Stimulated activated CD8-positive, alpha-beta memory T cell treated with anti-CD3 and anti-CD28 coated beads, Interleukin-4, amount 100 ng/mL, for 48 hours (primary cell): ENCODE results near the gene GNAI2.
"Not testable (repeated sequence)": the region's sequence is repeated elsewhere in the genome, so short reads cannot be mapped to it uniquely, and the experiment has no call there.

Experiments
- DNase-seq: peaks from one replicate; pipeline ENCODE4 v3.0.0-alpha.2; 2020

GNAI2 gene

GRCh38 chr3:50228184-50228763 is 7.7 kb upstream of the GNAI2 start:
- not testable (repeated sequence) for DNase-seq

- no peak for DNase-seq
These were observed 6.5 kb upstream of the GNAI2 start for GRCh38 chr3:50229490-50229889.

- no peak for DNase-seq
These were observed 5.8 kb upstream of the GNAI2 start for GRCh38 chr3:50230104-50230793.

- DNase-seq = no peak
These were observed 5.2 kb upstream of the GNAI2 start for GRCh38 chr3:50230794-50231125.

- DNase-seq = no peak
These were observed 4.4 kb upstream of the GNAI2 start for GRCh38 chr3:50231581-50231980.

GRCh38 chr3:50232303-50232702 is 3.7 kb upstream of the GNAI2 start:
- no peak for DNase-seq

GRCh38 chr3:50233176-50233575 is 2.8 kb upstream of the GNAI2 start:
- DNase-seq = no peak

- no peak for DNase-seq
These were observed 604 bp downstream of the GNAI2 start for GRCh38 chr3:50236484-50237132.

- peak; percentile 57 for DNase-seq
These were observed 1.2 kb downstream of the GNAI2 start for GRCh38 chr3:50237133-50237651.

- peak; percentile 90 for DNase-seq
These were observed 1.9 kb downstream of the GNAI2 start for GRCh38 chr3:50237754-50238548.

- DNase-seq = peak; percentile 44
These were observed 2.6 kb downstream of the GNAI2 start for GRCh38 chr3:50238549-50239026.

- DNase-seq = no peak
These were observed 3.6 kb downstream of the GNAI2 start for GRCh38 chr3:50239649-50240048.

GRCh38 chr3:50241163-50241562 is 5.2 kb downstream of the GNAI2 start:
- no peak for DNase-seq

GRCh38 chr3:50241713-50242380 is 5.8 kb downstream of the GNAI2 start:
- no peak for DNase-seq

GRCh38 chr3:50242381-50242770 is 6.4 kb downstream of the GNAI2 start:
- DNase-seq = peak; percentile 42

GRCh38 chr3:50242851-50243542 is 7.0 kb downstream of the GNAI2 start:
- peak; percentile 63 for DNase-seq

GRCh38 chr3:50243543-50243895 is 7.5 kb downstream of the GNAI2 start:
- no peak for DNase-seq

GRCh38 chr3:50244813-50245212 is 8.8 kb downstream of the GNAI2 start:
- DNase-seq = not testable (repeated sequence)

- DNase-seq = no peak
These were observed 9.3 kb downstream of the GNAI2 start for GRCh38 chr3:50245251-50245745.

- peak; percentile 99 for DNase-seq
These were observed 10.0 kb downstream of the GNAI2 start for GRCh38 chr3:50245831-50246516.

GRCh38 chr3:50246517-50246954 is 10.5 kb downstream of the GNAI2 start:
- DNase-seq = peak; percentile 90
